GM19238 (cell line): ENCODE measurements around the gene TRPM1.

ENCODE experiments used
- DNase-seq: peaks from one replicate; pipeline ENCODE4 v3.0.0; 2011; ENCODE audit warnings: low spot score; ENCODE audit not compliant: insufficient read length

The TRPM1 gene

GRCh38 chr15:31083370-31083780 is 18.1 kb downstream of the TRPM1 start:
- no peak for DNase-seq

- DNase-seq = no peak
Measured at GRCh38 chr15:31082771-31083369, 18.7 kb downstream of the TRPM1 start.

GRCh38 chr15:31081588-31082250 is 19.8 kb downstream of the TRPM1 start:
- no peak for DNase-seq

GRCh38 chr15:31081056-31081455 is 20.5 kb downstream of the TRPM1 start:
- no peak for DNase-seq

- no peak for DNase-seq
Measured at GRCh38 chr15:31080591-31081014, 20.9 kb downstream of the TRPM1 start.

- no peak for DNase-seq
Measured at GRCh38 chr15:31079519-31079918, 22.0 kb downstream of the TRPM1 start.

GRCh38 chr15:31078471-31078870 is 23.1 kb downstream of the TRPM1 start:
- no peak for DNase-seq

- DNase-seq = no peak
Measured at GRCh38 chr15:31077941-31078340, 23.6 kb downstream of the TRPM1 start.

- DNase-seq = no peak
Measured at GRCh38 chr15:31077181-31077580, 24.3 kb downstream of the TRPM1 start.

- no peak for DNase-seq
Measured at GRCh38 chr15:31074321-31074720, 27.2 kb downstream of the TRPM1 start.

GRCh38 chr15:31070867-31071266 is 30.7 kb downstream of the TRPM1 start:
- no peak for DNase-seq

- DNase-seq = no peak
Measured at GRCh38 chr15:31069360-31070000, 32.0 kb downstream of the TRPM1 start.

GRCh38 chr15:31067890-31068603 is 33.5 kb downstream of the TRPM1 start:
- DNase-seq = no peak

GRCh38 chr15:31065824-31066223 is 35.7 kb downstream of the TRPM1 start:
- DNase-seq = no peak

- no peak for DNase-seq
Measured at GRCh38 chr15:31062911-31063310, 38.6 kb downstream of the TRPM1 start.

- DNase-seq = no peak
Measured at GRCh38 chr15:31062310-31062847, 39.1 kb downstream of the TRPM1 start.

GRCh38 chr15:31060429-31061140 is 40.9 kb downstream of the TRPM1 start:
- no peak for DNase-seq

GRCh38 chr15:31058236-31058962 is 43.1 kb downstream of the TRPM1 start:
- no peak for DNase-seq

GRCh38 chr15:31051496-31052080 is 49.9 kb downstream of the TRPM1 start:
- no peak for DNase-seq

GRCh38 chr15:31050953-31051352 is 50.6 kb downstream of the TRPM1 start:
- DNase-seq = no peak
